SU-DHL-6 (cell line): ENCODE measurements around the gene TMEM120B.

Experiments used
- EZH2phosphoT487 ChIP-seq: fragments of 200-600 bp; sonication (generic), shearing (Covaris generic); conservative IDR thresholded peaks from 2 replicates; pipeline ENCODE4 v1.6.1; 2018; ENCODE audit warnings: mild to moderate bottlenecking, antibody characterized with exemption, low read length, moderate library complexity, mixed read lengths
- TF ChIP-seq, protein P1 (sequence below): fragments of 200-600 bp; sonication (generic); IDR thresholded peaks from one replicate; pipeline ENCODE4 v1.5.1; 2017; ENCODE audit warnings: antibody characterized with exemption, mild to moderate bottlenecking, low read length, moderate library complexity; ENCODE audit not compliant: insufficient read depth, poor library complexity, severe bottlenecking

DNA sequence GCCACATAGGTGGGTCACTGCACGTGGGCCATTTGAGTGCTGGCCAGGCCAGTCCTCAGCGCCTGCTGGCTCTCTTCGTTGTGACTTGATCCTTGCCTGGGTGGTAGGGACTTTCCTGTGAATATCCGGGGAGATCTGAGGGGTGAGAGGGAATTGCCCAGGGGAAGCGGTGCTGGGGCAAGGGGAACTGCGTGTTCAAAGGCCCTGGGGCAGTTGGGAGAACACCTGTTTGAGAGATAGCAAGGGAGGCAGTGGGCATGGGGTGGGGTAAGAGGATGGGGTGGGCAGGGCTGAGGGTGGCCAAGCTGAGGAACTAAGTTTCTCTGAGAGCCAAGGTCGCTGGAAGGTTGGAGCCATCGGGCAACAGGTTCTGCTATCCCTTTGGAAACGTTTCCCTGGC, 116.3 kb downstream of the TMEM120B start:
- TF ChIP-seq, protein P1, sequence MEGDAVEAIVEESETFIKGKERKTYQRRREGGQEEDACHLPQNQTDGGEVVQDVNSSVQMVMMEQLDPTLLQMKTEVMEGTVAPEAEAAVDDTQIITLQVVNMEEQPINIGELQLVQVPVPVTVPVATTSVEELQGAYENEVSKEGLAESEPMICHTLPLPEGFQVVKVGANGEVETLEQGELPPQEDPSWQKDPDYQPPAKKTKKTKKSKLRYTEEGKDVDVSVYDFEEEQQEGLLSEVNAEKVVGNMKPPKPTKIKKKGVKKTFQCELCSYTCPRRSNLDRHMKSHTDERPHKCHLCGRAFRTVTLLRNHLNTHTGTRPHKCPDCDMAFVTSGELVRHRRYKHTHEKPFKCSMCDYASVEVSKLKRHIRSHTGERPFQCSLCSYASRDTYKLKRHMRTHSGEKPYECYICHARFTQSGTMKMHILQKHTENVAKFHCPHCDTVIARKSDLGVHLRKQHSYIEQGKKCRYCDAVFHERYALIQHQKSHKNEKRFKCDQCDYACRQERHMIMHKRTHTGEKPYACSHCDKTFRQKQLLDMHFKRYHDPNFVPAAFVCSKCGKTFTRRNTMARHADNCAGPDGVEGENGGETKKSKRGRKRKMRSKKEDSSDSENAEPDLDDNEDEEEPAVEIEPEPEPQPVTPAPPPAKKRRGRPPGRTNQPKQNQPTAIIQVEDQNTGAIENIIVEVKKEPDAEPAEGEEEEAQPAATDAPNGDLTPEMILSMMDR: no peak
- no peak for TF ChIP-seq EZH2phosphoT487
